Pancreas (tissue), 10 donors: ENCODE data around the gene ENDOU. TPM values are rescaled to one million over a fixed set of nuclear protein-coding genes. Genes with fewer than 3 reads are reported as not detected.

Source experiments
- ATAC-seq, 4 donors: fragments of 200-7000 bp; cut with Tn5 transposase; one replicate each; pipeline versions ENCODE4 v1.8.0 to v1.9.1; 2020; ENCODE audit warnings: mild to moderate bottlenecking in 4 of 4, moderate library complexity in 4 of 4
- DNase-seq, 6 donors: peaks; one replicate each; pipeline ENCODE4 v3.0.0-alpha.2; 2020
- FAIRE-seq: peaks from 2 replicates; lab custom pipeline; 2012; peaks lifted over from hg19 to GRCh38; lab: Jason Lieb, UNC
- H3K27ac ChIP-seq, 4 donors: fragments of 200-600 bp; sonication (generic); 1 replicate in 3 of 4; 2 replicates in 1 of 4; pipeline versions ENCODE4 v1.5.0 to v1.8.0; 2020
- H3K27me3 ChIP-seq, 4 donors: fragments of 200-600 bp; one replicate each; pipeline ENCODE4 v1.8.0; 2021
- H3K36me3 ChIP-seq, 3 donors: fragments of 200-600 bp; sonication (generic) in 1 of 3; one replicate each; pipeline versions ENCODE4 v1.5.0 to v1.8.0; 2020 to 2021
- H3K4me1 ChIP-seq, 3 donors: fragments of 200-600 bp; one replicate each; pipeline ENCODE4 v1.8.0; 2021
- H3K4me3 ChIP-seq, 4 donors: fragments of 200-600 bp; sonication (generic) in 2 of 4; one replicate each; pipeline versions ENCODE4 v1.5.0 to v1.8.0; 2020 to 2021
- H3K9me3 ChIP-seq, 4 donors: fragments of 200-600 bp; one replicate each; pipeline ENCODE4 v1.8.0; 2021
- CTCF ChIP-seq, 4 donors: fragments of 200-600 bp; sonication (generic) in 3 of 4; IDR thresholded peaks; one replicate each; pipeline versions ENCODE4 v1.5.0 to v1.8.0; 2021; ENCODE audit warnings: antibody characterized with exemption in 4 of 4
- WGBS, 2 donors: extraction: QIAGEN DNeasy Blood & Tissue Kit; methylation state at CpG; one replicate each; pipeline ENCODE4 v1.1.7; 2013; 5-methylcytosine and 5-hydroxymethylcytosine counted together
- intact Hi-C, 3 donors: fragments of 100-400 bp; cut with DNase I; formaldehyde crosslinking; loops; one replicate each; pipeline versions ENCODE4 v1.11.1 to v1.14.2; 2022
- polyA plus RNA-seq, 2 donors: library from polyadenylated mRNA; stranded (reverse); fragments of 200-250 nt; gene quantifications; one replicate each; pipeline ENCODE4 v1.2.3, GENCODE V29; 2013
- total RNA-seq, 6 donors: library from RNA; stranded (reverse); fragmentation: NEBNext Ultra II Directional in 4 of 6; extraction: Animal tissue kit (Norgen Biotek cat#: 25700) in 4 of 6; gene quantifications; one replicate each; pipeline versions ENCODE4 v1.2.1 to v1.2.4, GENCODE V29; 2021 to 2023
- donor health status: healthy with polysubstance abuse.
- donor health status: DM: no; HTN: no; CAD: no; lungs with moderate emphysema.
- donor health status: DM: no; HTN: no; CAD: no.
- donor health status: control.
- donor health status: control.
- donor health status: Bipolar disorder and iron deficiency.
- donor health status: DM: yes; HTN: yes; CAD: no.
- donor health status: DM: no; HTN: no; CAD: no.
- donor health status: DM: no; HTN: no; CAD: no.
- donor health status: DM: yes; HTN: yes; CAD: no.

The ENDOU gene
- total and polyA plus RNA-seq, 8 donors: 0.11 to 0.23 (median 0.20) TPM; not detected in 5

GRCh38 chr12:47742253-47742825, 17.0 kb upstream of the ENDOU start:
- Histone ChIP-seq H3K9me3 (no peaks in the 10 kb centered on the region), H3K4me1 (peaks cover 0 to 8% (median 6%) of the 10 kb centered on the region in 3 donors), H3K4me3 (no peak overlapping the region), H3K36me3 (no peaks in the 10 kb centered on the region), H3K27me3 (no peaks in the 10 kb centered on the region), H3K27ac (no peak overlapping the region)
- ATAC-seq (peak in 3 of 4 donors; percentile 28 to 51 (median 46)), DNase-seq (peak in 3 of 6 donors; percentile 61 to 86 (median 62)), FAIRE-seq (no peak)
- intact Hi-C loops: loop anchor here in 2 of 3 donors (5.0 kb wide), 1 partner anchor 35 kb away; no protein-coding TSS in a partner anchor
- TF ChIP-seq CTCF (IDR thresholded peaks at IDR 0.05): peak; percentile 80 to 96 (median 93)
- 55 to 58% methylated on average over 7 of the region's 7 CpGs for WGBS, 2 donors

DNA sequence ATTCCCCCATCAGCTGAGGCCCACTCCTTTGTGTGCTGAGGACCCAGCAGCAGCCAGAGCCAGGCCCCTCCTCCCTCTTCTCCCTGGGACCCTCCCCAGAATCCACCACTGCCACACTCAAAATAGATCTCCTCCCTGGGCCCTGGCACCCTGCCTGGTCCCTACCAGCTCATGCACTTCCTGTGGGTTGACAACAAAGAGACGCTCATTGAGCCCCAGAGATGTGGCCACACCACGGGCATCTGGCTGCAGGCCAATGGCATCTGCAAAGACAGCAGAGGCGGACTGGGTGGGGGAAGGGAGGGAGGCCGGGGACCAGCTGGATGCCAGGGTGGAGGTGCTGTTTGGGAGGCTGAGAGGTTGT, 16.0 kb upstream of the ENDOU start:
- WGBS, 2 donors: 16 to 17% methylated on average over 4 of the region's 4 CpGs
- intact Hi-C loops: loop anchor here in 2 of 3 donors (5.0 kb wide), 1 partner anchor 36 kb away; no protein-coding TSS in a partner anchor
- Histone ChIP-seq H3K27me3 (no peaks in the 10 kb centered on the region), H3K4me3 (no peak overlapping the region), H3K36me3 (no peaks in the 10 kb centered on the region), H3K9me3 (no peaks in the 10 kb centered on the region), H3K27ac (no peak overlapping the region), H3K4me1 (peaks cover 9 to 18% (median 15%) of the 10 kb centered on the region in 3 donors)
- FAIRE-seq (no peak), ATAC-seq (peak in 1 of 4 donors; percentile 4), DNase-seq (peak in 3 of 6 donors; percentile 40 to 69 (median 57))
- TF ChIP-seq CTCF (IDR thresholded peaks at IDR 0.05): no peak

DNA sequence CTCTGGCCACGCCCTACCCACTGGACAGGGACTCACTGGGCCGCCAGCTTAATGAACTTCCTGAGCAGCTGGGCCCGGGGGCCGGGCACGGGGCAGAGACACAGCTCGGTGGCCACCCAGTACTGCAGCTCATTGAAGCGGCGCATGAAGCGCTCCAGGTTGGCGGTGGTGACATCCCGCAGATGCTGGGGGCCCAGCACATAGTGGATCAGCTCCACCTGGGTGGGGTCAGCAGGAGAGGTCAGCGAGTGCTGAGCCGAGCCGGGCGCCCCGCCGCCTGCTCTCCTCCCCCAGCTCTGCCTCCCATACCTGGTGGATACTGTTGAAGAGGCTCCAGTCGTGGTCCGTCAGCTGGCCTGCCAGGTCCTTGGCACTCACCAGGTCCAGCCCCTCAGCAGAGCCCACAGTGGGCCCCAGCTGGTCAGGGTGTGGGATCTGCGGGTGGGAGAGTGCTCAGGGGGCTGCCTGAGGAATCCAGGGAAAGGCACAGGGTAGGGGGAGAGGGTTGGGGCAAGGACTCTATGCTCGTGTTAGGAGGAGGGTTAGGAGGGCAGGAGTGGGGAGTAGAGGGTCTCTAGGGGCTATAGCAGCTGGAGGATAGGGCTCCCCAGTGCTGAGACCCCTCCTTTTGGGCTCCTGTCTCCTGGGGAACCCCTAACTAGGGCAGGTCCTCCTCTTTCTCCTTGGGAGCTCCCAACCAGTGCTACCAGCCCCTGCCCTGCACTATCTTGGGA, 15.5 kb upstream of the ENDOU start:
- Histone ChIP-seq H3K36me3 (no peaks in the 10 kb centered on the region), H3K4me3 (no peak overlapping the region), H3K4me1 (peaks cover 12 to 21% (median 18%) of the 10 kb centered on the region in 3 donors), H3K9me3 (no peaks in the 10 kb centered on the region), H3K27ac (no peak overlapping the region), H3K27me3 (no peaks in the 10 kb centered on the region)
- intact Hi-C loops: loop anchor here in 2 of 3 donors (5.0 kb wide), 1 partner anchor 37 kb away; no protein-coding TSS in a partner anchor
- ATAC-seq: no peak
- WGBS, 2 donors: 77 to 84% methylated on average over 21 of the region's 21 CpGs
- peak in 1 of 6 donors; percentile 30 for DNase-seq
- TF ChIP-seq CTCF (IDR thresholded peaks at IDR 0.05): no peak
- FAIRE-seq: no peak

- DNase-seq (peak in 1 of 6 donors; percentile 19), FAIRE-seq (no peak), ATAC-seq (no peak)
- Histone ChIP-seq H3K27ac (no peak overlapping the region), H3K4me1 (peaks cover 12 to 21% (median 18%) of the 10 kb centered on the region in 3 donors), H3K27me3 (no peaks in the 10 kb centered on the region), H3K9me3 (no peaks in the 10 kb centered on the region), H3K36me3 (no peaks in the 10 kb centered on the region), H3K4me3 (no peak overlapping the region)
- TF ChIP-seq CTCF (IDR thresholded peaks at IDR 0.05): no peak
- WGBS, 2 donors: 75 to 86% methylated on average over 12 of the region's 12 CpGs
- intact Hi-C loops: loop anchor here in 2 of 3 donors (5.0 kb wide), 1 partner anchor 37 kb away; no protein-coding TSS in a partner anchor
Measured at GRCh38 chr12:47739979-47740378, 14.7 kb upstream of the ENDOU start.
